HG03095 (cell line): ENCODE data around the gene MAJIN.

Source experiments
- ATAC-seq: cut with Tn5 transposase; IDR thresholded peaks from one replicate; pipeline ENCODE4 v1.9.1; 2021; ENCODE audit warnings: moderate library complexity; ENCODE audit not compliant: unreplicated experiment

Gene MAJIN

GRCh38 chr11:64894812-64895452 lies 77.0 kb downstream of the MAJIN start:
- no peak for ATAC-seq

GRCh38 chr11:64894070-64894811 lies 77.7 kb downstream of the MAJIN start:
- no peak for ATAC-seq

GRCh38 chr11:64893194-64894069 lies 78.5 kb downstream of the MAJIN start:
- no peak for ATAC-seq

- ATAC-seq: no peak
These were observed 79.1 kb downstream of the MAJIN start for GRCh38 chr11:64892838-64893193.

GRCh38 chr11:64892411-64892831 lies 79.5 kb downstream of the MAJIN start:
- ATAC-seq: no peak

- no peak for ATAC-seq
These were observed 80.0 kb downstream of the MAJIN start for GRCh38 chr11:64891880-64892279.

GRCh38 chr11:64891215-64891848 lies 80.6 kb downstream of the MAJIN start:
- no peak for ATAC-seq

- ATAC-seq: no peak
These were observed 81.4 kb downstream of the MAJIN start for GRCh38 chr11:64890522-64890939.

GRCh38 chr11:64888729-64889511 lies 83.0 kb downstream of the MAJIN start:
- no peak for ATAC-seq

- ATAC-seq: no peak
These were observed 83.5 kb downstream of the MAJIN start for GRCh38 chr11:64888406-64888728.
